IMR-90 (cell line): ENCODE data around the gene TTLL4. TPM values are rescaled to one million over a fixed set of nuclear protein-coding genes. Genes with fewer than 3 reads are reported as not detected.

Experiments
- ATAC-seq: fragments of 200-7000 bp; cut with Tn5 transposase; 2 replicates; pipeline ENCODE4 v1.9.1; 2020; ENCODE audit warnings: low read depth, mild to moderate bottlenecking, moderate library complexity
- BruUV-seq: library from RNA; stranded (reverse); fragments of 400-500 nt; replicated peaks from 2 replicates; lab custom pipeline; 2021; lab: Mats Ljungman, UMichigan
- CTCF ChIA-PET: fragments of 300-600 bp; formaldehyde crosslinking; extraction: SDS; loops from one replicate; lab custom pipeline; 2021; ENCODE audit warnings: antibody characterized with exemption; lab: Yijun Ruan, JAX
- POLR2A ChIA-PET: fragments of 300-600 bp; sonication (Branson Sonifier 250); formaldehyde crosslinking; loops from one replicate; lab custom pipeline; 2022; ENCODE audit warnings: antibody characterized with exemption; ENCODE audit not compliant: unreplicated experiment; lab: Charles Lee
- DNase-seq: peaks from one replicate; pipeline ENCODE4 v3.0.0; 2013
- H2AFZ ChIP-seq: replicated peaks from 2 replicates; pipeline ENCODE3; 2013; ENCODE audit warnings: low read length, mild to moderate bottlenecking; ENCODE audit not compliant: poor library complexity
- H2AK5ac ChIP-seq: 2 replicates; pipeline ENCODE4 v1.6.1; 2013; ENCODE audit warnings: low read depth, low read length, inconsistent platforms
- H2AK9ac ChIP-seq: replicated peaks from 2 replicates; pipeline ENCODE3; 2013; ENCODE audit warnings: mild to moderate bottlenecking, low read depth, low read length, moderate library complexity; ENCODE audit not compliant: poor library complexity
- H2BK120ac ChIP-seq: 2 replicates; pipeline ENCODE4 v1.6.1; 2013; ENCODE audit warnings: low read depth, low read length, inconsistent platforms
- H2BK15ac ChIP-seq: 3 replicates; pipeline ENCODE4 v1.6.1; 2013; ENCODE audit warnings: low read depth, low read length, inconsistent platforms
- H2BK20ac ChIP-seq: 2 replicates; pipeline ENCODE4 v1.6.1; 2013; ENCODE audit warnings: low read depth, mild to moderate bottlenecking, inconsistent platforms, low read length, moderate library complexity
- H2BK5ac ChIP-seq: 2 replicates; pipeline ENCODE4 v1.6.1; 2013; ENCODE audit warnings: mild to moderate bottlenecking, low read depth, low read length, inconsistent platforms; ENCODE audit not compliant: poor library complexity, severe bottlenecking
- H3K14ac ChIP-seq: replicated peaks from 2 replicates; pipeline ENCODE4 v1.6.1; 2013; ENCODE audit warnings: low read depth, low read length, inconsistent platforms
- H3K18ac ChIP-seq: 2 replicates; pipeline ENCODE4 v1.6.1; 2013; ENCODE audit warnings: low read depth, low read length, control low read depth
- H3K23ac ChIP-seq: 2 replicates; pipeline ENCODE4 v1.6.1; 2013; ENCODE audit warnings: low read depth, low read length, inconsistent platforms
- H3K27ac ChIP-seq: 2 replicates; pipeline ENCODE4 v1.5.1; 2013; ENCODE audit warnings: mild to moderate bottlenecking, control low read depth, low read length; ENCODE audit not compliant: insufficient read depth
- H3K27me3 ChIP-seq: 2 replicates; pipeline ENCODE4 v1.6.1; 2013; ENCODE audit warnings: low read length; ENCODE audit not compliant: control insufficient read depth, insufficient read depth
- H3K36me3 ChIP-seq: 2 replicates; pipeline ENCODE4 v1.6.1; 2013; ENCODE audit warnings: low read length, mixed read lengths; ENCODE audit not compliant: control insufficient read depth, insufficient read depth
- H3K4ac ChIP-seq: 2 replicates; pipeline ENCODE4 v1.6.1; 2013; ENCODE audit warnings: low read depth, low read length, inconsistent platforms
- H3K4me1 ChIP-seq: 2 replicates; pipeline ENCODE4 v1.6.1; 2013; ENCODE audit warnings: low read length, mixed read lengths; ENCODE audit not compliant: control insufficient read depth, insufficient read depth
- H3K4me2 ChIP-seq: 2 replicates; pipeline ENCODE4 v1.6.1; 2013; ENCODE audit warnings: low read depth, mild to moderate bottlenecking, control low read depth, low read length, moderate library complexity
- H3K4me3 ChIP-seq: 2 replicates; pipeline ENCODE4 v1.5.1; 2013; ENCODE audit warnings: low read depth, mild to moderate bottlenecking, control low read depth, low read length, moderate library complexity; ENCODE audit not compliant: insufficient read depth
- H3K56ac ChIP-seq: 2 replicates; pipeline ENCODE4 v1.6.1; 2013; ENCODE audit warnings: low read length, inconsistent platforms; ENCODE audit not compliant: insufficient read depth; ENCODE audit errors: extremely low read depth
- H3K79me1 ChIP-seq, 2 experiments: 2 replicates each; pipeline ENCODE4 v1.6.1; 2013; ENCODE audit warnings: low read length in 2 of 2, inconsistent platforms in 1 of 2, low read depth in 1 of 2
- H3K9ac ChIP-seq: 2 replicates; pipeline ENCODE4 v1.6.1; 2013; ENCODE audit warnings: low read depth, low read length, control low read depth
- H3K9me1 ChIP-seq: 2 replicates; pipeline ENCODE4 v1.6.1; 2013; ENCODE audit warnings: low read length, inconsistent platforms; ENCODE audit not compliant: insufficient read depth
- H3K9me3 ChIP-seq: 2 replicates; pipeline ENCODE4 v1.6.1; 2013; ENCODE audit warnings: low read length; ENCODE audit not compliant: control insufficient read depth, insufficient read depth
- H4K20me1 ChIP-seq: 2 replicates; pipeline ENCODE4 v1.6.1; 2013; ENCODE audit warnings: low read length, inconsistent platforms; ENCODE audit not compliant: insufficient read depth
- H4K5ac ChIP-seq: 2 replicates; pipeline ENCODE4 v1.6.1; 2013; ENCODE audit warnings: mild to moderate bottlenecking, low read depth, low read length, control low read depth
- H4K8ac ChIP-seq, 2 experiments: 2 replicates each; pipeline ENCODE4 v1.6.1; 2013; ENCODE audit warnings: low read depth in 2 of 2, low read length in 2 of 2, control low read depth in 1 of 2, inconsistent platforms in 1 of 2
- H4K91ac ChIP-seq: 2 replicates; pipeline ENCODE4 v1.6.1; 2013; ENCODE audit warnings: low read depth, low read length, inconsistent platforms; ENCODE audit not compliant: insufficient read depth
- BHLHE40 ChIP-seq: fragments of 150-350 bp; IDR thresholded peaks from 2 replicates; pipeline ENCODE4 v1.6.1; 2016; ENCODE audit warnings: mild to moderate bottlenecking, low read depth, low read length
- ELK1 ChIP-seq: fragments of 150-350 bp; IDR thresholded peaks from 2 replicates; pipeline ENCODE4 v1.6.1; 2016; ENCODE audit warnings: low read depth, mild to moderate bottlenecking, low read length, moderate library complexity, borderline replicate concordance
- MAFK ChIP-seq: IDR thresholded peaks from 2 replicates; pipeline ENCODE4 v1.6.1; 2012; ENCODE audit warnings: low read depth, low read length, improper control_type of control experiment
- MAZ ChIP-seq: IDR thresholded peaks from 2 replicates; pipeline ENCODE4 v1.6.1; 2012; ENCODE audit warnings: low read depth, mild to moderate bottlenecking, low read length, improper control_type of control experiment, moderate library complexity, borderline replicate concordance
- MXI1 ChIP-seq: IDR thresholded peaks from 2 replicates; pipeline ENCODE4 v1.6.1; 2012; ENCODE audit warnings: low read depth, mild to moderate bottlenecking, low read length, moderate library complexity, borderline replicate concordance
- NFE2L2 ChIP-seq: fragments of 150-350 bp; IDR thresholded peaks from 2 replicates; pipeline ENCODE4 v1.6.1; 2016; ENCODE audit warnings: low read depth, mild to moderate bottlenecking, low read length
- POLR2A ChIP-seq: IDR thresholded peaks from 2 replicates; pipeline ENCODE4 v1.6.1; 2012; ENCODE audit warnings: mild to moderate bottlenecking, low read depth, low read length
- RAD21 ChIP-seq: IDR thresholded peaks from 2 replicates; pipeline ENCODE4 v1.6.1; 2012; ENCODE audit warnings: low read length, improper control_type of control experiment
- RFX5 ChIP-seq: IDR thresholded peaks from 2 replicates; pipeline ENCODE4 v1.8.0; 2012; ENCODE audit warnings: low read depth, mild to moderate bottlenecking, low read length, moderate library complexity
- SMC3 ChIP-seq: fragments of 150-350 bp; IDR thresholded peaks from 2 replicates; pipeline ENCODE4 v1.6.1; 2016; ENCODE audit warnings: low read depth, mild to moderate bottlenecking, antibody characterized with exemption, low read length, moderate library complexity
- WGBS, 2 experiments: methylation state at CpG; one replicate each; pipeline versions ENCODE4 v1.1.5 to v1.1.7; 2013; ENCODE audit warnings: missing lambda C conversion rate in 2 of 2; ENCODE audit not compliant: insufficient read length in 1 of 2; ENCODE audit errors: extremely low coverage in 2 of 2; 5-methylcytosine and 5-hydroxymethylcytosine counted together
- dilution Hi-C: fragments of 300-500 bp; cut with HindIII; formaldehyde crosslinking; loops from one replicate; pipeline ENCODE4 v1.14.3; 2018; ENCODE audit warnings: low sequenced_read_pairs; ENCODE audit not compliant: unreplicated experiment
- in situ Hi-C: fragments of 300-500 bp; cut with MboI; formaldehyde crosslinking; loops from 3 replicates; pipeline ENCODE4 v1.14.3; 2019; ENCODE audit warnings: low sequenced_read_pairs, inconsistent platforms, mixed read lengths
- intact Hi-C: fragments of 100-400 bp; cut with micrococcal nuclease; formaldehyde crosslinking; loops from 2 replicates; pipeline ENCODE4 v1.10.0; 2022
- polyA plus RNA-seq, 3 experiments: library from polyadenylated mRNA; depleted of rRNA; stranded (reverse); fragments of >200 nt; gene quantifications; 2 replicates each; pipeline ENCODE4 v1.2.3, GENCODE V29; 2012; ENCODE audit warnings: low replicate concordance in 1 of 3
- total RNA-seq: library from RNA; depleted of rRNA; stranded (reverse); fragments of >200 nt; gene quantifications from 2 replicates; pipeline ENCODE4 v1.2.3, GENCODE V29; 2012

The TTLL4 gene
- total and polyA plus RNA-seq, 2 of the 4 experiments (the other 2 are of a cell fraction): 9.0 to 22.9 TPM

- BruUV-seq: no TSS peak
- H2BK20ac ChIP-seq: no peak overlapping the region
Observed at GRCh38 chr2:218798767-218799504, 88.3 kb downstream of the TTLL4 start.

More at GRCh38 chr2:218798767-218799504, 88.3 kb downstream of the TTLL4 start:
- Histone ChIP-seq H3K27ac (no peak overlapping the region), H3K23ac (no peak overlapping the region), H3K9me1 (no peaks in the 10 kb centered on the region), H2AK5ac (no peak overlapping the region), H3K4ac (no peak overlapping the region), H2BK5ac (no peak overlapping the region), H3K14ac (no peak overlapping the region; the same call in 1 of the 2 replicates), H4K91ac (no peak overlapping the region), H3K18ac (no peak overlapping the region), H3K9me3 (no peaks in the 10 kb centered on the region), H3K4me2 (no peak overlapping the region), H3K56ac (no peak overlapping the region), H3K4me1 (no peaks in the 10 kb centered on the region), H4K20me1 (no peaks in the 10 kb centered on the region), H3K9ac (no peak overlapping the region), H3K27me3 (peaks cover 2% of the 10 kb centered on the region), H3K79me1 (no peaks in the 10 kb centered on the region), H3K4me3 (no peak overlapping the region), H2BK120ac (no peak overlapping the region), H2AK9ac (no peak overlapping the region), H4K8ac (no peak overlapping the region), H4K5ac (no peak overlapping the region), H3K36me3 (no peaks in the 10 kb centered on the region), H2AFZ (no peak overlapping the region), H2BK15ac (no peak overlapping the region)
- 29% methylated on average over 5 of the region's 12 CpGs; no CpG with 5 or more reads in 1 of the 2 experiments for WGBS, 2 experiments
- ATAC-seq (no peak), DNase-seq (peak; percentile 38)
- CTCF ChIA-PET: no interaction called here
- dilution Hi-C loops (no loop called here), in situ Hi-C loops (no loop called here), intact Hi-C loops (no loop called here)
- POLR2A ChIA-PET: no interaction called here
- TF ChIP-seq ELK1 (no peak), MAFK (no peak), MAZ (no peak), RAD21 (no peak), SMC3 (no peak), BHLHE40 (no peak), RFX5 (no peak), NFE2L2 (no peak), MXI1 (no peak), POLR2A (no peak)
